Measurements from ENCODE around the gene ADAMTS2. TPM values are rescaled to one million over a fixed set of nuclear protein-coding genes. Genes with fewer than 3 reads are reported as not detected.
"Not testable (repeated sequence)": the region's sequence is repeated elsewhere in the genome, so short reads cannot be mapped to it uniquely, and the experiment has no call there.

Gene ADAMTS2
- total RNA-seq, 1 donor from 2014 or later = 8.2 TPM

DNA sequence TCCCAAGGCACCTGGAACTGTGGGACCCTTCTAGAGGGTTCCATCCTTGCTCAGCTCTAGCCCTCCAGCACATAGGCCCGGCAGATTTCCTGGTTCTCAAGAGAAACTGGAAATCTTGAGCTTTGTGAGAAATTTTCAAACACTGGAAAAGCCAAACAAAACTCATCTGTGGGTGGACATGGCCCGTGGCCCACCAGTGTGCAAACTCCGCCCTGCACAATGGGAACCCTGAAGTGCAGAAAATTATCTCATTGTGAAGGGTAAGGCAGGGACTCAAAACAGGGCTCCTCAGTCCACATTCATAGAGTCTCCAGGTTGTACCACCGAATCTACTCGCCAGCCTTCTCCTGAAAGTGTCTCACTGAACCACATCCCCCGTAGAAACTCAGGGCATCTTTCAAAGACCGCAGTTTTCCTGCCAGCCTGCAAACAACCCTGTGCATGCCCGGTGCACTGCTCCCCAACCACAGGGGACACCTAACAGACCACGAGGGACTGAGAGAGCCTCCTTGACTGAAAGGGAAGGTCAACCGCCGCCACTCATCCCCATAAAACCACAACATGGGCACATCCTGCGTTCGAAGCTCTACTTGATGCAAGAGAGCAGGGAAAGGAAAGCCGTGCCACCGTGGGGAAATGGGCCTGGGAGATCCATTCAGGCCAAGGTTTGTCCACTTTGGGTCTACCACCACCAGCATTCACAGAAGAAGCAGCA, 18.1 kb downstream of the ADAMTS2 start:
- no peak for TF ChIP-seq CTCF (IDR thresholded peaks at IDR 0.05; ENCODE audit: unreplicated experiment)
- peaks cover 9% of the 10 kb centered on the region for H3K4me1 Mint-ChIP-seq
- H3K27ac Mint-ChIP-seq = no peak overlapping the region
- no peak overlapping the region for H3K4me3 Mint-ChIP-seq
- no peaks in the 10 kb centered on the region for H3K9me3 Mint-ChIP-seq
- peaks cover 4% of the 10 kb centered on the region for H3K27me3 Mint-ChIP-seq (ENCODE audit: low read depth)
- DNase-seq (ENCODE audit: low spot score in 2 of 2, unreplicated experiment in 2 of 2) = no peak
- H3K36me3 Mint-ChIP-seq = no peaks in the 10 kb centered on the region

GRCh38 chr5:179326122-179326927, 18.9 kb downstream of the ADAMTS2 start:
- H3K27ac Mint-ChIP-seq = no peak overlapping the region

DNA sequence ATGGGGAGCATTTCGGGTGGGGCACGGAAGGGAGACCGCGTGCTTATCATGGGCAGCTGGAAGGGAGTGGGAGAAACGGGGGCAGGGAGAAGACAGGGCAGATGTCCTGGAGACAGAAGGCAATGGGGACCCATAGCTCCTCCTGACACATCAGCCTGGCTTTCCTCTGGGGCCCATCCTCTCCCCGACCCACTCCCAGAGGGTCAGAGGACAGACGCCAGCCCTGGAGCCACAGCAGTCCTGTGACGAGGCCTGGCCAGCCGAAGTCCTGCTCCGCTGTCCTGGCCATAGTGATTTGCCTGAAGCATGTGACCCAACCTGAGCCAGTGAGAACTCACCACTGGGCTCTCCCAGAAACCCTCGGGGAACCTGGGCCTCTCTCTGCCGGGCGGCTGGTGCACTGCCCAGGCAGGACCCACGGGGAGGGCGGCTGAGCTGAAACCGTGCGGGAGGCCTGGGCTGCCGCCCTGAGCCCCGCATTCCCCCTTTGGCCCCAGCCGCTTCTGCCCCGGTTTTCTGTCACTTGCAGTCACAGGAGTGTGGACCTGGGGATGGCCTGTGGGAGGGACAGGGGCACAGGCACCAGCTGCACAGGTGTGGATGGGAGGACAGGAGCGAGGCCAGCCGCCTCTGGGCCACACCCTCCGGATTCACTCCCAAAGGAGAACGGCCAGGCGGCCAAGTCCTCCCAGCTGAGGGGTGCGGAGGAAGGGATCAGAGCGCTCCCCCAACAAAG, 19.8 kb downstream of the ADAMTS2 start:
- Mint-ChIP-seq H3K36me3 (no peaks in the 10 kb centered on the region), H3K27ac (no peak overlapping the region), H3K9me3 (no peaks in the 10 kb centered on the region), H3K27me3 (ENCODE audit: low read depth) (peaks cover 4% of the 10 kb centered on the region), H3K4me3 (no peak overlapping the region), H3K4me1 (peaks cover 9% of the 10 kb centered on the region)
- TF ChIP-seq CTCF (IDR thresholded peaks at IDR 0.05; ENCODE audit: unreplicated experiment) = no peak
- no peak for DNase-seq (ENCODE audit: low spot score in 2 of 2, unreplicated experiment in 2 of 2)

More at GRCh38 chr5:179326122-179326927, 18.9 kb downstream of the ADAMTS2 start:
- Mint-ChIP-seq H3K4me3 (peak overlapping the region; percentile 32), H3K9me3 (no peaks in the 10 kb centered on the region), H3K36me3 (no peaks in the 10 kb centered on the region), H3K4me1 (peaks cover 9% of the 10 kb centered on the region), H3K27me3 (ENCODE audit: low read depth) (peaks cover 4% of the 10 kb centered on the region)
- no peak for DNase-seq (ENCODE audit: low spot score in 2 of 2, unreplicated experiment in 2 of 2)
- TF ChIP-seq CTCF (IDR thresholded peaks at IDR 0.05; ENCODE audit: unreplicated experiment) = no peak

DNA sequence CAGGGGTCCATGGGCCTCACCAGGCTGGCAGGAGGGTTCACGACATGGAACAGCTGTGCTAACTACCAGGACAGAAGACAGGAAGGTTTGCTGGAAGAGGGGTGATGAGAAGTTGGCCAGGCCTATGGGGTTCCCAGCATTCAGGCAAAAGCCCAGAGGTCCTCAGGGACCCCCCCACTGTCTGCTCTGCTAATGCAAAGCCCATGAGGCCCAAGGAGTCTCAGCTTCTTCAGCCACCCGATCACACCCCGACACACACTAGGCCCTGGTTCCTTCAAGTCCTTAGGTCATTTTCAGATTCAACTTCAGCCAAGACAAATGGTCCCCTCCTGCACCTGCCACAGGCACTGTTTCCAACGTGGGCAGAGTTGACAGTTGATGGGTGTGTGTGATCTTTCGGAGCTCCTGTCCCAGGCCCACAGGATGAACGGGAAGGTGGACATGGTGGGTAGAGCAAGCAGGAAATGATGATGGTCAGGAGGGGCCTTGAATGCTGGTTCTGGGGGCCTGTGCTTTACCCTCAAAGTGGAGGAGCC, 20.4 kb downstream of the ADAMTS2 start:
- no peak overlapping the region for H3K4me3 Mint-ChIP-seq
- DNase-seq (ENCODE audit: low spot score in 2 of 2, unreplicated experiment in 2 of 2) = peak in 1 of 2 experiments; percentile 1
- H3K27me3 Mint-ChIP-seq (ENCODE audit: low read depth) = peaks cover 4% of the 10 kb centered on the region
- no peak overlapping the region for H3K27ac Mint-ChIP-seq
- TF ChIP-seq CTCF (IDR thresholded peaks at IDR 0.05; ENCODE audit: unreplicated experiment) = no peak
- H3K9me3 Mint-ChIP-seq = no peaks in the 10 kb centered on the region
- no peaks in the 10 kb centered on the region for H3K36me3 Mint-ChIP-seq
- H3K4me1 Mint-ChIP-seq = peaks cover 13% of the 10 kb centered on the region

DNA sequence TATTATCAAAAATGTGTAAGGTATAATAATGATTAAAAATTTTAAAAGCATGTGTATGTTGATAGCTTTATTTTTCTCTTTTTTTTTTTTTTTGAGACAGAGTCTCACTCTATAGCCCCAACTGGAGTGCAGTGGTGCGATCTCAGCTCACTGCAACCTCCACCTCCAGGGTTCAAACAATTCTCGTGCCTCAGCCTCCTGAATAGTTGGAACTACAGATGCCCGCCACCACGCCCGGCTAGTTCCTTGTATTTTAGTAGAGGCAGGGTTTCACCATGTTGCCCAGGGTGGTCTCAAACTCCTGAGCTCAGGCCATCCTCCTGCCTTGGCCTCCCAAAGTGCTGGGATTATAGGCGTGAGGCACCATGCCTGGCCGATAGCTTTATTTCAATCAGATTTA, 20.9 kb downstream of the ADAMTS2 start:
- H3K4me1 Mint-ChIP-seq = peaks cover 18% of the 10 kb centered on the region
- H3K9me3 Mint-ChIP-seq; H3K4me3 Mint-ChIP-seq; H3K36me3 Mint-ChIP-seq; H3K27me3 Mint-ChIP-seq (ENCODE audit: low read depth); H3K27ac Mint-ChIP-seq: not testable (repeated sequence)
- DNase-seq (ENCODE audit: low spot score in 2 of 2, unreplicated experiment in 2 of 2) = peak in 1 of 2 experiments; percentile 2
